ENCODE measurements around the gene UBE2H.

DNA sequence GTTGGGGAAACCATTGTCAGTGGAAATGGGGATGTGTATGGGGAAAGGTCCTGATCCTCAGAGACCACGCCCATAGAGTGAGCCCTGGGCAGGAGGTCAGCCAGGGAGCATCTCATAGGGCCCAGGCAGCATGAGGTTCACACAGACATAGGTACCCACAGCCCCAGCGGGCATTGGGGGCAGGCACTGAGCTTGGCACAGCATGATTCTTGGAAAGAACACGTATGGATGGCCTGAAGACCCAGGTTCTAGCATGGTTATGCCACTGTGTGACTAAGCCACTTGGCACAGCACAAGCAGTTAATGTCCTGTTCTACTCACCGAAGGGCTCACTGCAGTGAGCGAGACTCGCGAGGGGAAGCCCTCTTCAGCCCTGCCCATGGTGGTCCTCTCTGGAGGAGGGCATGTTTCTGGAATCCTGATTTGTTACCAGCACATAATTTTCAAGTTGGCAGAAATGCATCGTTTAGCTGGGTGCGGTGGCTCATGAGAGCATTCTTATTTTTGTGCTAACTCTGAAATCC lies 125.2 kb downstream of the UBE2H start:
- TF ChIP-seq, protein P1, sequence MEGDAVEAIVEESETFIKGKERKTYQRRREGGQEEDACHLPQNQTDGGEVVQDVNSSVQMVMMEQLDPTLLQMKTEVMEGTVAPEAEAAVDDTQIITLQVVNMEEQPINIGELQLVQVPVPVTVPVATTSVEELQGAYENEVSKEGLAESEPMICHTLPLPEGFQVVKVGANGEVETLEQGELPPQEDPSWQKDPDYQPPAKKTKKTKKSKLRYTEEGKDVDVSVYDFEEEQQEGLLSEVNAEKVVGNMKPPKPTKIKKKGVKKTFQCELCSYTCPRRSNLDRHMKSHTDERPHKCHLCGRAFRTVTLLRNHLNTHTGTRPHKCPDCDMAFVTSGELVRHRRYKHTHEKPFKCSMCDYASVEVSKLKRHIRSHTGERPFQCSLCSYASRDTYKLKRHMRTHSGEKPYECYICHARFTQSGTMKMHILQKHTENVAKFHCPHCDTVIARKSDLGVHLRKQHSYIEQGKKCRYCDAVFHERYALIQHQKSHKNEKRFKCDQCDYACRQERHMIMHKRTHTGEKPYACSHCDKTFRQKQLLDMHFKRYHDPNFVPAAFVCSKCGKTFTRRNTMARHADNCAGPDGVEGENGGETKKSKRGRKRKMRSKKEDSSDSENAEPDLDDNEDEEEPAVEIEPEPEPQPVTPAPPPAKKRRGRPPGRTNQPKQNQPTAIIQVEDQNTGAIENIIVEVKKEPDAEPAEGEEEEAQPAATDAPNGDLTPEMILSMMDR (conservative IDR thresholded peaks at IDR 0.05; ENCODE audit: low read length), result no peak
- no peak for TF ChIP-seq EZH2phosphoT487 (IDR thresholded peaks at IDR 0.05; ENCODE audit: borderline replicate concordance)

Measured in Loucy (cell line).